ENCODE measurements around the gene ANKRD65.
"Not testable (repeated sequence)": the region's sequence is repeated elsewhere in the genome, so short reads cannot be mapped to it uniquely, and the experiment has no call there.

ANKRD65 gene

DNA sequence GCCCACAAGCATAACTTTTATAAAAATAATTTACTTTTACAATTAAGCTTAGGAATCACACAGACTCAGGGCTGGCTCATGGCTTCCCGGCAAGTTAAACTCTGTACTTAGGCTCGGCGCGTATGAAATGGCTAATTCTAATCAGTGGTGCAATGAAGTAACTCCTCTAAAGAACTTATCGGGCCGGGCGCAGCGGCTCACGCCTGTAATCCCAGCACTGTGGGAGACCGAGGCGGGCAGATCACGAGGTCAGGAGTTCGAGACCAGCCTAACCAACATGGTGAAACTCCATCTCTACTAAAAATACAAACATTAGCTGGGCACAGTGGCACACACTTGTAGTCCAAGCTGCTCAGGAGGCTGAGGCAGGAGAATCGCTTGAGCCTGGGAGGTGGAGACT lies 51.0 kb downstream of the ANKRD65 start:
- not testable (repeated sequence) for DNase-seq

All from fibroblast of skin of back (primary cell).